Panc1 (cell line): Measurements from ENCODE around the gene EMILIN2. TPM values are rescaled to one million over a fixed set of nuclear protein-coding genes. Genes with fewer than 3 reads are reported as not detected.
"Not testable (repeated sequence)": the region's sequence is repeated elsewhere in the genome, so short reads cannot be mapped to it uniquely, and the experiment has no call there.

Experiments used
- ATAC-seq: fragments of 200-7000 bp; cut with Tn5 transposase; 2 replicates; pipeline ENCODE4 v1.9.1; 2020; ENCODE audit warnings: mild to moderate bottlenecking, moderate library complexity
- BruUV-seq: library from RNA; stranded (reverse); fragments of 400-500 nt; replicated peaks from 2 replicates; lab custom pipeline; 2021; lab: Mats Ljungman, UMichigan
- CTCF ChIA-PET: fragments of 300-600 bp; sonication (Branson Sonifier 250); formaldehyde crosslinking; loops from one replicate; lab custom pipeline; 2022; ENCODE audit warnings: antibody characterized with exemption; lab: Charles Lee
- POLR2A ChIA-PET: fragments of 300-600 bp; sonication (Branson Sonifier 250); formaldehyde crosslinking; loops from one replicate; lab custom pipeline; 2022; ENCODE audit warnings: antibody characterized with exemption; lab: Charles Lee
- DNase-seq: peaks from one replicate; pipeline ENCODE4 v3.0.0-alpha.2; 2010; ENCODE audit warnings: low read depth, low spot score
- H3K27ac ChIP-seq: 2 replicates; pipeline ENCODE4 v1.5.1; 2011; ENCODE audit warnings: mild to moderate bottlenecking, low read length, inconsistent platforms
- H3K27me3 ChIP-seq: fragments of 200-500 bp; sonication (Bioruptor generic); 2 replicates; pipeline ENCODE4 v1.6.0; 2014; ENCODE audit warnings: low read length, inconsistent platforms; ENCODE audit not compliant: control insufficient read depth, insufficient read depth
- H3K36me3 ChIP-seq: fragments of 200-500 bp; sonication (Bioruptor generic); 2 replicates; pipeline ENCODE4 v1.5.1; 2014; ENCODE audit warnings: inconsistent platforms, mild to moderate bottlenecking, low read length, moderate library complexity; ENCODE audit not compliant: control insufficient read depth, insufficient read depth
- H3K4me1 ChIP-seq: 2 replicates; pipeline ENCODE4 v1.5.1; 2011; ENCODE audit warnings: inconsistent platforms, mild to moderate bottlenecking, low read length, moderate library complexity; ENCODE audit not compliant: control insufficient read depth, insufficient read depth
- H3K4me3 ChIP-seq, 2 experiments: 2 replicates each; pipeline ENCODE4 v1.5.1; 2011 to 2012; ENCODE audit warnings: low read depth in 2 of 2, low read length in 2 of 2, mild to moderate bottlenecking in 2 of 2, inconsistent platforms in 1 of 2, moderate library complexity in 1 of 2
- H3K9me3 ChIP-seq: fragments of 200-500 bp; sonication (Bioruptor generic); 2 replicates; pipeline ENCODE4 v1.5.1; 2014; ENCODE audit warnings: low read depth, mild to moderate bottlenecking, inconsistent platforms, low read length, moderate library complexity; ENCODE audit not compliant: control insufficient read depth, insufficient read depth
- CTCF ChIP-seq: fragments of 450-650 bp; IDR thresholded peaks from 2 replicates; pipeline ENCODE4 v1.5.1; 2017; ENCODE audit warnings: mild to moderate bottlenecking
- POLR2AphosphoS5 ChIP-seq: IDR thresholded peaks from 2 replicates; pipeline ENCODE4 v1.6.1; 2012; ENCODE audit warnings: mild to moderate bottlenecking, low read depth, low read length, moderate library complexity
- REST ChIP-seq, 2 experiments: IDR thresholded peaks; 2 replicates each; pipeline ENCODE4 v1.6.1; 2011 to 2012; ENCODE audit warnings: low read depth in 2 of 2, control low read depth in 1 of 2, low read length in 1 of 2, mild to moderate bottlenecking in 1 of 2, moderate library complexity in 1 of 2; ENCODE audit not compliant: insufficient read depth in 1 of 2
- SIN3A ChIP-seq: IDR thresholded peaks from 2 replicates; pipeline ENCODE4 v1.6.1; 2012; ENCODE audit warnings: low read depth, mild to moderate bottlenecking, low read length, moderate library complexity, borderline replicate concordance; ENCODE audit not compliant: insufficient read depth
- TCF7L2 ChIP-seq: IDR thresholded peaks from 2 replicates; pipeline ENCODE4 v1.6.1; 2011; ENCODE audit warnings: mild to moderate bottlenecking, low read depth, low read length, inconsistent platforms
- in situ Hi-C: cut with HindIII; loops from 2 replicates; pipeline ENCODE4 v1.10.0; 2016; ENCODE audit warnings: low sequenced_read_pairs, low pct_unique_long_range_greater_than_20kb
- intact Hi-C: fragments of 100-400 bp; cut with micrococcal nuclease; formaldehyde crosslinking; loops from one replicate; pipeline ENCODE4 v1.10.0; 2022; ENCODE audit not compliant: unreplicated experiment
- total RNA-seq: library from RNA; stranded (reverse); gene quantifications from one replicate; pipeline ENCODE4 v1.2.1, GENCODE V29; 2021; ENCODE audit not compliant: unreplicated experiment

The EMILIN2 gene
- total RNA-seq, 1 experiment from 2014 or later: 18.3 TPM

GRCh38 chr18:2809666-2810183 lies 37.1 kb upstream of the EMILIN2 start:
- H3K27ac ChIP-seq, H3K27me3 ChIP-seq, H3K9me3 ChIP-seq, H3K4me3 ChIP-seq, ATAC-seq, DNase-seq, in situ Hi-C loops, POLR2A ChIA-PET, intact Hi-C loops, H3K36me3 ChIP-seq, BruUV-seq, H3K4me1 ChIP-seq: not testable (repeated sequence)
- CTCF ChIA-PET: interaction anchor here (0.7 kb wide), 1 partner anchor 11 kb away, joined by 3 read pairs; no protein-coding TSS in a partner anchor

- no TSS peak for BruUV-seq
- ATAC-seq (no peak), DNase-seq (no peak)
- CTCF ChIA-PET: no interaction called here
- no peak for TF ChIP-seq CTCF
- TF ChIP-seq POLR2AphosphoS5: no peak
- no peak for TF ChIP-seq TCF7L2
- TF ChIP-seq SIN3A: no peak
- TF ChIP-seq REST (IDR thresholded peaks at IDR 0.05; ENCODE audit: insufficient read depth in 1 of 2, low read depth in 2 of 2, low read length in 1 of 2): no peak
- H3K36me3 ChIP-seq: no peaks in the 10 kb centered on the region
- no peaks in the 10 kb centered on the region for H3K4me1 ChIP-seq
- 0 out of 2 replicates have a peak, but pooled peaks cover 6% of the 10 kb centered on the region for H3K9me3 ChIP-seq
- POLR2A ChIA-PET: no interaction called here
- no peaks in the 10 kb centered on the region for H3K27me3 ChIP-seq
- no peak overlapping the region for H3K27ac ChIP-seq
- no peak overlapping the region for H3K4me3 ChIP-seq
- intact Hi-C loops: no loop called here
- in situ Hi-C loops: no loop called here
These were observed 35.4 kb upstream of the EMILIN2 start for GRCh38 chr18:2811416-2811815.

GRCh38 chr18:2814928-2815327 lies 31.9 kb upstream of the EMILIN2 start:
- TF ChIP-seq CTCF (no peak), TCF7L2 (no peak), SIN3A (no peak)
- CTCF ChIA-PET: interaction anchor here (0.5 kb wide), 1 partner anchor 38 kb away, joined by 3 read pairs; no protein-coding TSS in a partner anchor
- Histone ChIP-seq H3K9me3 (0 out of 2 replicates have a peak, but pooled peaks cover 6% of the 10 kb centered on the region), H3K4me1 (no peaks in the 10 kb centered on the region), H3K27ac (no peak overlapping the region), H3K4me3 (no peak overlapping the region), H3K27me3 (no peaks in the 10 kb centered on the region), H3K36me3 (no peaks in the 10 kb centered on the region)
- intact Hi-C loops: no loop called here
- BruUV-seq: no TSS peak
- no peak for DNase-seq
- POLR2A ChIA-PET: no interaction called here
- no peak for ATAC-seq
- in situ Hi-C loops: no loop called here
